HepG2 (cell line): ENCODE measurements around the gene ATE1. TPM values are rescaled to one million over a fixed set of nuclear protein-coding genes. Genes with fewer than 3 reads are reported as not detected.
A peak's percentile ranks its signal among the peaks of the same experiment; 100 is the strongest.

Experiments
- ARID2 ChIP-seq: sonication (generic); formaldehyde crosslinking; IDR thresholded peaks from 2 replicates; pipeline ENCODE4 v1.8.1; 2022; ENCODE audit warnings: mild to moderate bottlenecking, missing genetic modification reagents, borderline replicate concordance
- HES4 ChIP-seq: sonication (generic); formaldehyde crosslinking; IDR thresholded peaks from 2 replicates; pipeline ENCODE4 v1.9.0; 2021; ENCODE audit warnings: mild to moderate bottlenecking, missing genetic modification reagents, borderline replicate concordance
- JUN ChIP-seq: sonication (generic); formaldehyde crosslinking; IDR thresholded peaks from 2 replicates; pipeline ENCODE4 v1.4.0; 2020; ENCODE audit warnings: mild to moderate bottlenecking, missing genetic modification reagents
- MAF1 ChIP-seq: sonication (generic); formaldehyde crosslinking; IDR thresholded peaks from 2 replicates; pipeline ENCODE4 v1.5.0; 2020; ENCODE audit warnings: missing genetic modification reagents, borderline replicate concordance
- MTF2 ChIP-seq: sonication (generic); formaldehyde crosslinking; IDR thresholded peaks from 2 replicates; pipeline ENCODE4 v1.5.0; 2020; ENCODE audit warnings: missing genetic modification reagents, borderline replicate concordance
- MXD4 ChIP-seq: IDR thresholded peaks from 2 replicates; pipeline ENCODE4 v1.6.1; 2016; ENCODE audit warnings: mild to moderate bottlenecking, missing biosample characterization, missing genetic modification reagents
- SMC3 ChIP-seq: IDR thresholded peaks from 2 replicates; pipeline ENCODE4 v1.6.1; 2011; ENCODE audit warnings: low read length, improper control_type of control experiment
- SNAI1 ChIP-seq: sonication (generic); formaldehyde crosslinking; IDR thresholded peaks from 2 replicates; pipeline ENCODE4 v1.5.0; 2020; ENCODE audit warnings: mild to moderate bottlenecking, missing genetic modification reagents, borderline replicate concordance
- TMF1 ChIP-seq: sonication (generic); formaldehyde crosslinking; IDR thresholded peaks from 2 replicates; pipeline ENCODE4 v1.8.1; 2022; ENCODE audit warnings: low read depth, missing genetic modification reagents
- ZFP37 ChIP-seq: sonication (generic); formaldehyde crosslinking; IDR thresholded peaks from 2 replicates; pipeline ENCODE4 v1.4.0; 2020; ENCODE audit warnings: missing genetic modification reagents, borderline replicate concordance
- ZNF10 ChIP-seq: sonication (generic); formaldehyde crosslinking; IDR thresholded peaks from 2 replicates; pipeline ENCODE4 v1.4.0; 2020; ENCODE audit warnings: mild to moderate bottlenecking, low read depth, missing genetic modification reagents, borderline replicate concordance
- ZNF180 ChIP-seq: sonication (generic); formaldehyde crosslinking; IDR thresholded peaks from 2 replicates; pipeline ENCODE4 v1.4.0; 2020; ENCODE audit warnings: low read depth, missing genetic modification reagents, borderline replicate concordance
- ZNF20 ChIP-seq: sonication (generic); formaldehyde crosslinking; IDR thresholded peaks from 2 replicates; pipeline ENCODE4 v1.4.0; 2020; ENCODE audit warnings: mild to moderate bottlenecking, moderate library complexity, missing genetic modification reagents
- ZNF619 ChIP-seq: sonication (generic); formaldehyde crosslinking; IDR thresholded peaks from 2 replicates; pipeline ENCODE4 v1.4.0; 2020; ENCODE audit warnings: mild to moderate bottlenecking, missing genetic modification reagents
- ZNF773 ChIP-seq: sonication (generic); formaldehyde crosslinking; IDR thresholded peaks from 2 replicates; pipeline ENCODE4 v1.4.0; 2020; ENCODE audit warnings: missing genetic modification reagents, borderline replicate concordance
- ZNF775 ChIP-seq: sonication (generic); formaldehyde crosslinking; IDR thresholded peaks from 2 replicates; pipeline ENCODE4 v1.4.0; 2020; ENCODE audit warnings: missing genetic modification reagents, mild to moderate bottlenecking, moderate library complexity, borderline replicate concordance
- ZSCAN22 ChIP-seq: sonication (generic); formaldehyde crosslinking; IDR thresholded peaks from 2 replicates; pipeline ENCODE4 v1.4.0; 2020; ENCODE audit warnings: mild to moderate bottlenecking, missing genetic modification reagents
- polyA plus RNA-seq, 8 experiments: library from polyadenylated mRNA; depleted of rRNA in 3 of 8; stranded (reverse) in 7 of 8; unstranded in 1 of 8; fragments of >200 nt; fragmentation: Illumina TruSeq in 4 of 8; extraction: Trizol in 4 of 8; gene quantifications; 2 replicates each; pipeline versions ENCODE4 v1.2.1 to v1.2.3, GENCODE V29; 2011 to 2016; ENCODE audit warnings: low read depth in 4 of 8, missing spikeins in 1 of 8, mixed read lengths in 1 of 8; ENCODE audit not compliant: insufficient read depth in 1 of 8
- total RNA-seq, 5 experiments: library from RNA; depleted of rRNA; stranded (reverse); fragments of >200 nt; fragmentation: Illumina TruSeq; extraction: Trizol; gene quantifications; 2 replicates each; pipeline ENCODE4 v1.2.3, GENCODE V29; 2016; ENCODE audit warnings: low read depth in 1 of 5
- TF ChIP-seq, protein P1 (sequence below): sonication (generic); formaldehyde crosslinking; IDR thresholded peaks from 2 replicates; pipeline ENCODE4 v1.4.0; 2020; ENCODE audit warnings: mild to moderate bottlenecking, missing genetic modification reagents, borderline replicate concordance
- TF ChIP-seq, protein P2 (sequence below): sonication (generic); formaldehyde crosslinking; IDR thresholded peaks from 2 replicates; pipeline ENCODE4 v1.4.0; 2020; ENCODE audit warnings: missing genetic modification reagents, borderline replicate concordance
- TF ChIP-seq, protein P3 (sequence below): sonication (generic); formaldehyde crosslinking; IDR thresholded peaks from 2 replicates; pipeline ENCODE4 v1.5.0; 2020; ENCODE audit warnings: missing genetic modification reagents, mild to moderate bottlenecking, borderline replicate concordance
- TF ChIP-seq, protein P4 (sequence below): sonication (generic); formaldehyde crosslinking; IDR thresholded peaks from 2 replicates; pipeline ENCODE4 v1.4.0; 2020; ENCODE audit warnings: mild to moderate bottlenecking, missing genetic modification reagents

The ATE1 gene
- total and polyA plus RNA-seq, 2 of the 13 experiments (the other 11 are each of a cell fraction or from before 2014, with no cell fraction given): 17.5 to 42.2 TPM

DNA sequence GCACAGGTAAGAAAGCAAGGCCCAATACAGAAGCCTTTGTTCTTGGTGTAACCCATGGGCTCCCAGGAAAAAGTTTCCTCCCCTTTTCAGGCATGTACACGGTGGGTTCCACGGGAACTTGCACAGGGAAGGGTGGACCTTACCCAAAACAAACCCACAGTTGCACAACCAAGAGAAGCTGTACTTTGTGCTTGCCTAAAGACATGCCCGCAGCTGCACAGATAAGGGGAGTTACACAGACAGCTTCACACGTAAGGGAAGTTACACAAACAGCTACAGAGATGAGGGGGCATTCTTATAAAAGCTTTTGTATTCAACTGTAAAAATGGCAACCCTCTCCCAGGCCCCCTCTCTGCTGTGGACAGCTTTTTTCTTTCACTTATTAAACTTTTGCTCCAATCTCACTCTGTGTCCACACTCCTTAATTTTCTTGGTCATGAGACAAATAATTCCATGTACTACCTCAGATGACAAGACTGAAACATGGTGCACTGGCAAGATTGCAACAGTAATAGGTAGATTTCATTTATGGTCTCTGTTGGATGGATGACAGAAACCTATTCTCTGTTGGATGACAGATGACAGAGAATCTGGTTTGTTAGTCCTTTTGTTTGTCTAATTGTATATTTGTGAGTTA is 72.9 kb downstream of the ATE1 start (continued):
- TF ChIP-seq, protein P1, sequence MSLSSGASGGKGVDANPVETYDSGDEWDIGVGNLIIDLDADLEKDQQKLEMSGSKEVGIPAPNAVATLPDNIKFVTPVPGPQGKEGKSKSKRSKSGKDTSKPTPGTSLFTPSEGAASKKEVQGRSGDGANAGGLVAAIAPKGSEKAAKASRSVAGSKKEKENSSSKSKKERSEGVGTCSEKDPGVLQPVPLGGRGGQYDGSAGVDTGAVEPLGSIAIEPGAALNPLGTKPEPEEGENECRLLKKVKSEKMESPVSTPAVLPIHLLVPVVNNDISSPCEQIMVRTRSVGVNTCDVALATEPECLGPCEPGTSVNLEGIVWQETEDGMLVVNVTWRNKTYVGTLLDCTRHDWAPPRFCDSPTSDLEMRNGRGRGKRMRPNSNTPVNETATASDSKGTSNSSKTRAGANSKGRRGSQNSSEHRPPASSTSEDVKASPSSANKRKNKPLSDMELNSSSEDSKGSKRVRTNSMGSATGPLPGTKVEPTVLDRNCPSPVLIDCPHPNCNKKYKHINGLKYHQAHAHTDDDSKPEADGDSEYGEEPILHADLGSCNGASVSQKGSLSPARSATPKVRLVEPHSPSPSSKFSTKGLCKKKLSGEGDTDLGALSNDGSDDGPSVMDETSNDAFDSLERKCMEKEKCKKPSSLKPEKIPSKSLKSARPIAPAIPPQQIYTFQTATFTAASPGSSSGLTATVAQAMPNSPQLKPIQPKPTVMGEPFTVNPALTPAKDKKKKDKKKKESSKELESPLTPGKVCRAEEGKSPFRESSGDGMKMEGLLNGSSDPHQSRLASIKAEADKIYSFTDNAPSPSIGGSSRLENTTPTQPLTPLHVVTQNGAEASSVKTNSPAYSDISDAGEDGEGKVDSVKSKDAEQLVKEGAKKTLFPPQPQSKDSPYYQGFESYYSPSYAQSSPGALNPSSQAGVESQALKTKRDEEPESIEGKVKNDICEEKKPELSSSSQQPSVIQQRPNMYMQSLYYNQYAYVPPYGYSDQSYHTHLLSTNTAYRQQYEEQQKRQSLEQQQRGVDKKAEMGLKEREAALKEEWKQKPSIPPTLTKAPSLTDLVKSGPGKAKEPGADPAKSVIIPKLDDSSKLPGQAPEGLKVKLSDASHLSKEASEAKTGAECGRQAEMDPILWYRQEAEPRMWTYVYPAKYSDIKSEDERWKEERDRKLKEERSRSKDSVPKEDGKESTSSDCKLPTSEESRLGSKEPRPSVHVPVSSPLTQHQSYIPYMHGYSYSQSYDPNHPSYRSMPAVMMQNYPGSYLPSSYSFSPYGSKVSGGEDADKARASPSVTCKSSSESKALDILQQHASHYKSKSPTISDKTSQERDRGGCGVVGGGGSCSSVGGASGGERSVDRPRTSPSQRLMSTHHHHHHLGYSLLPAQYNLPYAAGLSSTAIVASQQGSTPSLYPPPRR (CRISPR knock-in tag): no peak; the same call in 1 of the 2 replicates
- TF ChIP-seq MXD4 (CRISPR knock-in tag) (peak; percentile 51; the same call in 1 of the 2 replicates), MAF1 (CRISPR knock-in tag) (no peak), ZFP37 (CRISPR knock-in tag) (no peak), ZNF20 (no peak), SMC3 (peak; percentile 32; the same call in 1 of the 2 replicates), ARID2 (CRISPR knock-in tag) (no peak), TMF1 (CRISPR knock-in tag) (no peak), ZSCAN22 (CRISPR knock-in tag) (no peak), MTF2 (no peak), JUN (no peak), ZNF180 (CRISPR knock-in tag) (no peak), ZNF10 (CRISPR knock-in tag) (no peak), ZNF773 (CRISPR knock-in tag) (no peak), ZNF775 (CRISPR knock-in tag) (no peak), ZNF619 (CRISPR knock-in tag) (no peak), HES4 (no peak), SNAI1 (CRISPR knock-in tag) (no peak)
- TF ChIP-seq, protein P2, sequence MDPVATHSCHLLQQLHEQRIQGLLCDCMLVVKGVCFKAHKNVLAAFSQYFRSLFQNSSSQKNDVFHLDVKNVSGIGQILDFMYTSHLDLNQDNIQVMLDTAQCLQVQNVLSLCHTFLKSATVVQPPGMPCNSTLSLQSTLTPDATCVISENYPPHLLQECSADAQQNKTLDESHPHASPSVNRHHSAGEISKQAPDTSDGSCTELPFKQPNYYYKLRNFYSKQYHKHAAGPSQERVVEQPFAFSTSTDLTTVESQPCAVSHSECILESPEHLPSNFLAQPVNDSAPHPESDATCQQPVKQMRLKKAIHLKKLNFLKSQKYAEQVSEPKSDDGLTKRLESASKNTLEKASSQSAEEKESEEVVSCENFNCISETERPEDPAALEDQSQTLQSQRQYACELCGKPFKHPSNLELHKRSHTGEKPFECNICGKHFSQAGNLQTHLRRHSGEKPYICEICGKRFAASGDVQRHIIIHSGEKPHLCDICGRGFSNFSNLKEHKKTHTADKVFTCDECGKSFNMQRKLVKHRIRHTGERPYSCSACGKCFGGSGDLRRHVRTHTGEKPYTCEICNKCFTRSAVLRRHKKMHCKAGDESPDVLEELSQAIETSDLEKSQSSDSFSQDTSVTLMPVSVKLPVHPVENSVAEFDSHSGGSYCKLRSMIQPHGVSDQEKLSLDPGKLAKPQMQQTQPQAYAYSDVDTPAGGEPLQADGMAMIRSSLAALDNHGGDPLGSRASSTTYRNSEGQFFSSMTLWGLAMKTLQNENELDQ (CRISPR knock-in tag): no peak
- TF ChIP-seq, protein P3, sequence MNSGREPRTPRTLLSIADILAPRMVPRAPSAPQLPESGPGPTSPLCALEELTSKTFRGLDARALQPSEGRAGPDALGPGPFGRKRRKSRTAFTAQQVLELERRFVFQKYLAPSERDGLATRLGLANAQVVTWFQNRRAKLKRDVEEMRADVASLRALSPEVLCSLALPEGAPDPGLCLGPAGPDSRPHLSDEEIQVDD: no peak
- TF ChIP-seq, protein P4, sequence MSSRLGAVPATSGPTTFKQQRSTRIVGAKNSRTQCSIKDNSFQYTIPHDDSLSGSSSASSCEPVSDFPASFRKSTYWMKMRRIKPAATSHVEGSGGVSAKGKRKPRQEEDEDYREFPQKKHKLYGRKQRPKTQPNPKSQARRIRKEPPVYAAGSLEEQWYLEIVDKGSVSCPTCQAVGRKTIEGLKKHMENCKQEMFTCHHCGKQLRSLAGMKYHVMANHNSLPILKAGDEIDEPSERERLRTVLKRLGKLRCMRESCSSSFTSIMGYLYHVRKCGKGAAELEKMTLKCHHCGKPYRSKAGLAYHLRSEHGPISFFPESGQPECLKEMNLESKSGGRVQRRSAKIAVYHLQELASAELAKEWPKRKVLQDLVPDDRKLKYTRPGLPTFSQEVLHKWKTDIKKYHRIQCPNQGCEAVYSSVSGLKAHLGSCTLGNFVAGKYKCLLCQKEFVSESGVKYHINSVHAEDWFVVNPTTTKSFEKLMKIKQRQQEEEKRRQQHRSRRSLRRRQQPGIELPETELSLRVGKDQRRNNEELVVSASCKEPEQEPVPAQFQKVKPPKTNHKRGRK (CRISPR knock-in tag): no peak
